Measurements from ENCODE around the gene FKBP1C.
"Not testable (repeated sequence)": the region's sequence is repeated elsewhere in the genome, so short reads cannot be mapped to it uniquely, and the experiment has no call there.

The FKBP1C gene

GRCh38 chr6:63211343-63211742 lies at the start of gene FKBP1C:
Gene FKBP1C, plus strand, starts transcription at chr6:63211469.
- ATAC-seq, H3K27ac Mint-ChIP-seq, DNase-seq, H3K4me1 Mint-ChIP-seq, H3K27me3 Mint-ChIP-seq, H3K4me3 Mint-ChIP-seq: not testable (repeated sequence)
- H3K9me3 Mint-ChIP-seq = peaks cover 15 to 28% of the 10 kb centered on the region in 2 donors

GRCh38 chr6:63164047-63164803 lies 47.0 kb upstream of the FKBP1C start:
- H3K27ac Mint-ChIP-seq, DNase-seq, H3K4me3 Mint-ChIP-seq, ATAC-seq, H3K27me3 Mint-ChIP-seq, H3K4me1 Mint-ChIP-seq, H3K9me3 Mint-ChIP-seq: not testable (repeated sequence)

GRCh38 chr6:63174173-63174572 lies 37.1 kb upstream of the FKBP1C start:
- Mint-ChIP-seq H3K4me1 (no peaks in the 10 kb centered on the region), H3K27ac (no peak overlapping the region), H3K9me3 (peaks cover 6 to 7% of the 10 kb centered on the region in 2 donors), H3K27me3 (no peaks in the 10 kb centered on the region), H3K4me3 (no peak overlapping the region)
- no peak for DNase-seq
- no peak for ATAC-seq

GRCh38 chr6:63176181-63176580 lies 35.1 kb upstream of the FKBP1C start:
- H3K4me3 Mint-ChIP-seq = no peak overlapping the region
- H3K4me1 Mint-ChIP-seq = no peaks in the 10 kb centered on the region
- H3K9me3 Mint-ChIP-seq = no peaks in the 10 kb centered on the region
- ATAC-seq (no peak), DNase-seq (no peak)
- no peaks in the 10 kb centered on the region for H3K27me3 Mint-ChIP-seq
- no peak overlapping the region for H3K27ac Mint-ChIP-seq

DNA sequence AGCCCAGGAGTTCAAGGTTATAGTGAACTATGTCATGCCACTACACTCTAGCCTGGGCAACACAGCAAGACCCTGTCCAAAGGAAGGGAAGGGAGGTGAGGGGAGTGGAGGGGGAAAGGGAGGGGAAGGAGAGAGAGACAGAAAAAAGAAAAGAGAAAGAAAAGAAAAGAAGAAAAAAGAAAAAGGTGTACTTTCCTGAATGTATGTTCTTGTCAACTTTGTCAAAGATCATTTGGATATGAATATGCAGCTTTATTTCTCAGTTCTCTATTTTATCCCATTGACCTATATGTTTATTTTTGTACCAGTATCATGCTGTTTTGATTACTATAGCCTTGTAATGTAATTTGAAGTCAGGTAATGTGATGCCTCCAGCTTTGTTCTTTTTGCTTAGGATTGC lies 30.9 kb upstream of the FKBP1C start:
- H3K9me3 Mint-ChIP-seq = no peaks in the 10 kb centered on the region
- no peaks in the 10 kb centered on the region for H3K4me1 Mint-ChIP-seq
- ATAC-seq (no peak), DNase-seq (no peak)
- no peak overlapping the region for H3K4me3 Mint-ChIP-seq
- no peaks in the 10 kb centered on the region for H3K27me3 Mint-ChIP-seq
- H3K27ac Mint-ChIP-seq = no peak overlapping the region

DNA sequence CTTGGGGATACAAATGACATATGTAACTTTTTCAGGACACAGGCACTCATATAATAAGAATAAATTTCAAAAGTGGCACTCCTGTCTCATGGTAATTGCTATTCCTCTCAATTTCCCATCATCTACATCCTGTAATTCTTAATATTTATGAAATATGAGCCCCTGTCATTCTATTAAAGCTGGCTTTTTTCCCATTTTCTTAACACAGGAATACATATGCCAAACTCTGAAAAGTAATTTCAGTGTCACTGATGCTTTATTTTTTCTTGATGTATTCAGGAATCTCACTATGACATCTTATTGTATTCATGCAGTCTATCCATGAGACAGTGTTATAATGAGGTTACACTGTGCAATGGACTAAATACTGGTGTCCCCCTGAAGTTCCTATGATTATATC lies 24.3 kb upstream of the FKBP1C start:
- H3K27ac Mint-ChIP-seq = no peak overlapping the region
- DNase-seq = no peak
- no peak overlapping the region for H3K4me3 Mint-ChIP-seq
- no peaks in the 10 kb centered on the region for H3K4me1 Mint-ChIP-seq
- ATAC-seq = no peak
- H3K27me3 Mint-ChIP-seq = no peaks in the 10 kb centered on the region
- H3K9me3 Mint-ChIP-seq = peaks cover 0 to 4% of the 10 kb centered on the region in 2 donors

DNA sequence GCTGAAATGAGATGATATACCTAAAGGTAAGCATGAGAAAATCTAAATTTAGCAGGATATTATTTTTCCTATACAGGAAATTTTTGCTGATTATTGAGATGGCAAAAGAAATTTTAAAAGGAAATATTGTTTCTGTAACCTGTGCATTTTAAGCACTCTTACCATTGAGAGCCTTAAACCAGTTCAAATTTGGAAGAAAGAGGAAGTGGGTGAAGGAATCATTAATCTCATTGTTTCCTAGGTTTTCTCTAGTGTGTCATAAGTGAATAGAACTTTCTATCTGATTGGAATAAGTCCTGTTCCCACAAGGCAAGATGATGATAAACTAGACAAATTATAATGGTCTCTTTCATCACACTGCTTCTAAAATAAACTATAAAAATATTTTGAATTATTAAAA lies 22.4 kb upstream of the FKBP1C start:
- Mint-ChIP-seq H3K4me3 (no peak overlapping the region), H3K4me1 (no peaks in the 10 kb centered on the region), H3K27me3 (no peaks in the 10 kb centered on the region), H3K27ac (no peak overlapping the region), H3K9me3 (peaks cover 4 to 10% of the 10 kb centered on the region in 2 donors)
- ATAC-seq (no peak), DNase-seq (no peak)

- H3K4me1 Mint-ChIP-seq = no peaks in the 10 kb centered on the region
- peaks cover 0 to 10% of the 10 kb centered on the region in 2 donors for H3K9me3 Mint-ChIP-seq
- H3K27ac Mint-ChIP-seq = no peak overlapping the region
- DNase-seq (no peak), ATAC-seq (no peak)
- H3K4me3 Mint-ChIP-seq = no peak overlapping the region
- H3K27me3 Mint-ChIP-seq = no peaks in the 10 kb centered on the region
Measured at GRCh38 chr6:63193324-63193723, 17.9 kb upstream of the FKBP1C start.

DNA sequence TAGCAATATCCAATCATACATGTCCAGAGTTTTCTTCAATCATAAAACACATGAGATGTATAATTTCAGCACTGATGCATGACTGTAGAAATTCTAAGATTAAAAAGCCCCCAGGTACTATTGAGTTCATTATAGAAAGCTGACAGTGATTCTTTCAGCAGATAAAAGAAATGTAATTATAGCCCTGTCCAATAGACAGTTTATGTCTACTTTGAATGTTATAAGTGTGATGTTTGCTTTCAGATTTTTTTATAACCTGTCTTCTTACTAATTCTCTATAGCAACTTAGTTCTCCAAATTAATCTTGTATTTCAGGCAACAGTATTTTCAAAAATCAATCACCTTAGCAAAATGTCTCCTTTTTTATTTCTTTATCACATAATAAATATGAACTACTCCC lies 13.5 kb upstream of the FKBP1C start:
- H3K4me1 Mint-ChIP-seq = no peaks in the 10 kb centered on the region
- DNase-seq (no peak), ATAC-seq (no peak)
- peaks cover 5 to 12% of the 10 kb centered on the region in 2 donors for H3K9me3 Mint-ChIP-seq
- H3K27me3 Mint-ChIP-seq = no peaks in the 10 kb centered on the region
- H3K4me3 Mint-ChIP-seq = no peak overlapping the region
- H3K27ac Mint-ChIP-seq = no peak overlapping the region

- no peak for DNase-seq
- no peak for ATAC-seq
- H3K4me1 Mint-ChIP-seq = no peaks in the 10 kb centered on the region
- H3K27ac Mint-ChIP-seq = no peak overlapping the region
- H3K9me3 Mint-ChIP-seq = peaks cover 15 to 27% of the 10 kb centered on the region in 2 donors
- H3K4me3 Mint-ChIP-seq = no peak overlapping the region
- no peaks in the 10 kb centered on the region for H3K27me3 Mint-ChIP-seq
Measured at GRCh38 chr6:63213325-63213724, 2.1 kb downstream of the FKBP1C start.

DNA sequence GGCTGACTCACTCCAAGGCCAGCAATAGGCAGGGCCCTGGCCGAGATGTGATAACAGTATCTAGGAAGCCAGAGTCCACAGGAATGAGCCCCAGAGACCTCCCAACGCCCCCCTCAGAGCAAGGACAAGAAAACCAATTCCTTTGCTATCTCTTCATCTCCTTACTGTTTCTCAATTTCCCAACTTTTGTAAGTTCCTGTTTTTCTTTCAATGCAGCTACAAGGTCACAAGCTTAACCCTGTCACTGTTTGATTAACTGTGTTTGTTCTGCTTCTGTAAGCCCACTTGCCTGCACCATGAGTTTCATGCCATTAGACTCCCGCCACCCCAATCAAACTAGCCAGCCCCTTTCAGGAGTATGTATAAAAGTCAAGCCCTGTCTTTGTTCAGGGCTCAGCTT lies 3.5 kb downstream of the FKBP1C start:
- no peak for ATAC-seq
- DNase-seq = no peak
- Mint-ChIP-seq H3K27me3 (no peaks in the 10 kb centered on the region), H3K27ac (no peak overlapping the region), H3K9me3 (peaks cover 15 to 27% of the 10 kb centered on the region in 2 donors), H3K4me3 (no peak overlapping the region), H3K4me1 (no peaks in the 10 kb centered on the region)

- H3K4me3 Mint-ChIP-seq = no peak overlapping the region
- no peaks in the 10 kb centered on the region for H3K4me1 Mint-ChIP-seq
- ATAC-seq = no peak
- H3K27me3 Mint-ChIP-seq = no peaks in the 10 kb centered on the region
- no peak overlapping the region for H3K27ac Mint-ChIP-seq
- no peaks in the 10 kb centered on the region for H3K9me3 Mint-ChIP-seq
- DNase-seq = no peak
Measured at GRCh38 chr6:63224179-63224578, 12.9 kb downstream of the FKBP1C start.

DNA sequence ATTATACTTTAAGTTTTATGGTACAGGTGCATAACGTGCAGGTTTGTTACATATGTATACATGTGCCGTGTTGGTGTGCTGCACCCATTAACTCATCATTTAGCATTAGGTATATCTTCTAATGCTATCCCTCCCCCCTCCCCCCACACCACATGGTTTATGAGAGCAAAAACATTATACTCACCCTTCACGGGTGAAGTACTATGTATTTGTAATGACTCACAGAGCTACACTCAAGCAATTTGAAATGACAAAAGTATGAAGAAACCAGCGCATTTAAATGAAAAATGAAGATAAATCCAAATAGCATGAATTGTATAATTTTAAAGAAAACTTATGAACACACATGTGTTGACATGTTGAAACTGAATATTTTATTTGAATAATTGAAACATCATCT lies 14.7 kb downstream of the FKBP1C start:
- H3K9me3 Mint-ChIP-seq, H3K27ac Mint-ChIP-seq, H3K27me3 Mint-ChIP-seq, ATAC-seq, H3K4me1 Mint-ChIP-seq, DNase-seq, H3K4me3 Mint-ChIP-seq: not testable (repeated sequence)

DNA sequence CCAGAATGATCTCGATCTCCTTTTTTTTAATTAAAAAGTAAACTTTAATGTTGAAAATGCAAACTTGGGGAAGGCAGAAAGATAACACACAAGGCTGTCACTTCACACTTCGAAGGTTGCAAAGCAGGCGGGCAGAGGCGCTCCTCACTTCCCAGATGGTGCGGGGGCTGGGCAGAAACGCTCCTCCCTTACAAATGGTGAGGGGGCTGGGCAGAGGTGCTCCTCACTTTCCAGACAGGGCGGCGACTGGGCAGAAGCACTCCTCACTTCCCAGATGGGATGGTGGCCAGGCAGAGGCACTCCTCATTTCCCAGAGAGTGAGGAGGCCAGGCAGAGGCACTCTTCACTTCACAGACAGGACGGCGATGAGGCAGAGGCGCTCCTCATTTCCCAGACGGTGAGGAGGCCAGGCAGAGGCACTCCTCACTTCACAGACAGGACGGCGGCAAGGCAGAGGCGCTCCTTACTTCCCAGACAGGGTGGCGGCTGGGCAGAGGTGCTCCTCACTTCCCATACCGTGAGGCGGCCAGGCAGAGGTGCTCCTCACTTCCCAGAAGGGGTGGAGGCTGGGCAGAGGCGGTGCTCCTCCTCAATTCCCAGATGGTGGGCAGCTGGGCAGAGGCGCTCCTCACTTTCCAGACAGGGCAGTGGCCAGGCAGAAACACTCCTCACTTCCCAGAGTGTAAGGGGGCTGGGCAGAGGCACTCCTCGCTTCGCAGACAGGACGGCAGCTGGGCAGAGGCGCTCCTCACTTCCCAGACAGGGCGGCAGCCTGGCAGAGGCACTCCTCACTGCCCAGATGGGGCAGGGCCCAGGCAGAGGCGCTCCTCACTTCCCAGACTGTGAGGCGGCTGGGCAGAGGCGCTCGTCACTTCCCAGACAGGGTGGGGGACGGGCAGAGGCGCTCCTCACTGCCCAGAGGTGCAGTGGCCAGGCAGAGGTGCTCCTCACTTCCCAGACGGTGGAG lies 16.9 kb downstream of the FKBP1C start:
- H3K9me3 Mint-ChIP-seq, DNase-seq, H3K4me3 Mint-ChIP-seq, H3K27me3 Mint-ChIP-seq, H3K4me1 Mint-ChIP-seq, ATAC-seq, H3K27ac Mint-ChIP-seq: not testable (repeated sequence)

GRCh38 chr6:63230027-63230426 lies 18.8 kb downstream of the FKBP1C start:
- H3K4me3 Mint-ChIP-seq, DNase-seq: not testable (repeated sequence)

GRCh38 chr6:63230511-63230910 lies 19.2 kb downstream of the FKBP1C start:
- H3K4me3 Mint-ChIP-seq, H3K27me3 Mint-ChIP-seq, DNase-seq, ATAC-seq, H3K27ac Mint-ChIP-seq, H3K4me1 Mint-ChIP-seq: not testable (repeated sequence)
- H3K9me3 Mint-ChIP-seq = peaks cover 8 to 15% of the 10 kb centered on the region in 2 donors

More at GRCh38 chr6:63230027-63230426, 18.8 kb downstream of the FKBP1C start:
- ATAC-seq, H3K27me3 Mint-ChIP-seq, H3K27ac Mint-ChIP-seq, H3K4me1 Mint-ChIP-seq: not testable (repeated sequence)
- H3K9me3 Mint-ChIP-seq = peaks cover 6 to 14% of the 10 kb centered on the region in 2 donors

All from stimulated activated naive CD8-positive, alpha-beta T cell treated with anti-CD3 and anti-CD28 coated beads, Interleukin-15, amount 100 ng/mL, for 72 hours (primary cell).